KMS-11 (cell line): ENCODE data around the gene IQCE.

ENCODE experiments used
- H2AFZ ChIP-seq: fragments of 200-600 bp; sonication (generic); 2 replicates; pipeline ENCODE4 v1.6.1; 2016; ENCODE audit warnings: antibody characterized with exemption, mixed run types, low read depth
- H3K27ac ChIP-seq: fragments of 200-600 bp; sonication (generic); 2 replicates; pipeline ENCODE4 v1.6.1; 2016; ENCODE audit warnings: mild to moderate bottlenecking, mixed run types
- H3K27me3 ChIP-seq: fragments of 200-600 bp; sonication (generic); 2 replicates; pipeline ENCODE4 v1.6.1; 2017; ENCODE audit warnings: mild to moderate bottlenecking, low read depth, mixed run types, moderate library complexity; ENCODE audit not compliant: insufficient read depth
- H3K36me3 ChIP-seq: fragments of 200-600 bp; sonication (generic); 2 replicates; pipeline ENCODE4 v1.6.1; 2017; ENCODE audit warnings: mild to moderate bottlenecking, mixed run types; ENCODE audit not compliant: insufficient read depth
- H3K4me1 ChIP-seq: fragments of 200-600 bp; sonication (generic); 2 replicates; pipeline ENCODE4 v1.6.1; 2016; ENCODE audit warnings: mild to moderate bottlenecking, low read depth, mixed run types; ENCODE audit not compliant: poor library complexity, severe bottlenecking
- H3K4me2 ChIP-seq: fragments of 200-600 bp; sonication (generic); 2 replicates; pipeline ENCODE4 v1.7.0; 2016; ENCODE audit warnings: mild to moderate bottlenecking, mixed run types
- H3K4me3 ChIP-seq: fragments of 200-600 bp; sonication (generic); IDR thresholded peaks from 2 replicates; pipeline ENCODE4 v1.6.1; 2017; ENCODE audit warnings: low read depth, low read length, mixed read lengths; ENCODE audit not compliant: insufficient read depth
- H3K79me2 ChIP-seq: fragments of 200-600 bp; sonication (generic); 2 replicates; pipeline ENCODE4 v1.6.1; 2016; ENCODE audit warnings: low read depth, mixed run types; ENCODE audit not compliant: insufficient read depth
- H3K9ac ChIP-seq: fragments of 200-600 bp; sonication (generic); 2 replicates; pipeline ENCODE4 v1.6.1; 2016; ENCODE audit warnings: mild to moderate bottlenecking, mixed run types
- H4K20me1 ChIP-seq: fragments of 200-600 bp; sonication (generic); 2 replicates; pipeline ENCODE4 v1.6.1; 2016; ENCODE audit warnings: mild to moderate bottlenecking, mixed run types; ENCODE audit not compliant: insufficient read depth
- CTCF ChIP-seq: fragments of 200-600 bp; sonication (generic); conservative IDR thresholded peaks from 2 replicates; pipeline ENCODE4 v1.6.1; 2017; ENCODE audit warnings: low read depth, mild to moderate bottlenecking, antibody characterized with exemption, low read length, moderate library complexity, mixed read lengths

The IQCE gene

GRCh38 chr7:2526659-2527504 is 31.9 kb upstream of the IQCE start:
- Histone ChIP-seq H3K4me1 (peaks cover 9% of the 10 kb centered on the region), H3K36me3 (no peaks in the 10 kb centered on the region)

GRCh38 chr7:2527505-2528467 is 31.0 kb upstream of the IQCE start:
- H3K9ac ChIP-seq = no peak overlapping the region
- peaks cover under 1% of the 10 kb centered on the region for H3K4me1 ChIP-seq
- no peak overlapping the region for H3K27ac ChIP-seq
- no peak overlapping the region for H3K4me3 ChIP-seq
- H3K27me3 ChIP-seq = peaks cover 26% of the 10 kb centered on the region
- H3K4me2 ChIP-seq = no peak overlapping the region
- H4K20me1 ChIP-seq = no peaks in the 10 kb centered on the region
- no peaks in the 10 kb centered on the region for H3K79me2 ChIP-seq
- no peak overlapping the region for H2AFZ ChIP-seq
- no peaks in the 10 kb centered on the region for H3K36me3 ChIP-seq
- TF ChIP-seq CTCF = no peak

More at GRCh38 chr7:2526659-2527504, 31.9 kb upstream of the IQCE start:
- H3K79me2 ChIP-seq = no peaks in the 10 kb centered on the region
- TF ChIP-seq CTCF = no peak
- no peak overlapping the region for H3K9ac ChIP-seq
- no peak overlapping the region for H2AFZ ChIP-seq
- H3K4me2 ChIP-seq = no peak overlapping the region
- no peaks in the 10 kb centered on the region for H4K20me1 ChIP-seq
- H3K27ac ChIP-seq = no peak overlapping the region
- peaks cover 35% of the 10 kb centered on the region for H3K27me3 ChIP-seq
- H3K4me3 ChIP-seq = no peak overlapping the region

GRCh38 chr7:2528481-2529095 is 30.2 kb upstream of the IQCE start:
- Histone ChIP-seq H3K9ac (no peak overlapping the region), H3K36me3 (no peaks in the 10 kb centered on the region), H4K20me1 (no peaks in the 10 kb centered on the region), H3K79me2 (no peaks in the 10 kb centered on the region), H3K4me2 (no peak overlapping the region), H3K4me1 (no peaks in the 10 kb centered on the region), H3K27me3 (peaks cover 20% of the 10 kb centered on the region; the same call in 1 of the 2 replicates), H2AFZ (no peak overlapping the region), H3K27ac (no peak overlapping the region), H3K4me3 (no peak overlapping the region)
- TF ChIP-seq CTCF = no peak
